H1 (cell line): ENCODE measurements around the gene KLHL17. TPM values are rescaled to one million over a fixed set of nuclear protein-coding genes. Genes with fewer than 3 reads are reported as not detected.

Source experiments
- CTCF ChIA-PET: fragments of 300-600 bp; sonication (Branson Sonifier 250); formaldehyde crosslinking; loops from one replicate; lab custom pipeline; 2021; ENCODE audit not compliant: partially characterized antibody; lab: Charles Lee
- POLR2A ChIA-PET: fragments of 300-600 bp; sonication (Branson Sonifier 250); formaldehyde crosslinking; loops from one replicate; lab custom pipeline; 2021; ENCODE audit warnings: inconsistent platforms; ENCODE audit not compliant: partially characterized antibody; lab: Charles Lee
- DNase-seq, 2 experiments: peaks; one replicate each; pipeline versions ENCODE4 v3.0.0 to v3.0.0-alpha.2; 2010 to 2022; ENCODE audit warnings: low spot score in 2 of 2, low read depth in 1 of 2, mixed read lengths in 1 of 2
- FAIRE-seq: peaks from 2 replicates; lab custom pipeline; 2011; peaks lifted over from hg19 to GRCh38; lab: Jason Lieb, UNC
- H2AFZ ChIP-seq: 2 replicates; pipeline ENCODE4 v1.8.1; 2012; ENCODE audit warnings: low read length, inconsistent platforms
- H2AK5ac ChIP-seq: 2 replicates; pipeline ENCODE4 v1.6.1; 2013; ENCODE audit warnings: low read depth, low read length
- H2BK120ac ChIP-seq: replicated peaks from 2 replicates; pipeline ENCODE3; 2013; ENCODE audit warnings: low read depth, low read length, inconsistent platforms
- H2BK12ac ChIP-seq: 2 replicates; pipeline ENCODE4 v1.6.1; 2013; ENCODE audit warnings: low read depth, low read length
- H2BK15ac ChIP-seq: 2 replicates; pipeline ENCODE4 v1.6.1; 2013; ENCODE audit warnings: low read length
- H2BK20ac ChIP-seq: 2 replicates; pipeline ENCODE4 v1.6.1; 2013; ENCODE audit warnings: low read length
- H2BK5ac ChIP-seq: 2 replicates; pipeline ENCODE4 v1.6.1; 2013; ENCODE audit warnings: low read depth, low read length
- H3K14ac ChIP-seq: 2 replicates; pipeline ENCODE4 v1.6.1; 2013; ENCODE audit warnings: inconsistent platforms; ENCODE audit not compliant: insufficient read length
- H3K18ac ChIP-seq: 2 replicates; pipeline ENCODE4 v1.6.1; 2013; ENCODE audit warnings: low read length; ENCODE audit errors: extremely low read depth
- H3K23ac ChIP-seq: 2 replicates; pipeline ENCODE4 v1.6.1; 2013; ENCODE audit warnings: inconsistent platforms; ENCODE audit not compliant: insufficient read length
- H3K23me2 ChIP-seq: 2 replicates; pipeline ENCODE4 v1.6.1; 2013; ENCODE audit warnings: low read depth, low read length
- H3K27ac ChIP-seq: 2 replicates; pipeline ENCODE4 v1.6.1; 2011; ENCODE audit warnings: low read depth, low read length, inconsistent platforms
- H3K27me3 ChIP-seq, 4 experiments: replicated peaks in 1 of 4; 1 replicate in 1 of 4; 2 replicates in 3 of 4; pipeline versions ENCODE4 v1.6.1 to v1.8.1; 2011 to 2013; ENCODE audit warnings: low read length in 3 of 4, mild to moderate bottlenecking in 3 of 4, inconsistent platforms in 2 of 4, mixed read lengths in 2 of 4, moderate library complexity in 1 of 4; ENCODE audit not compliant: control insufficient read depth in 3 of 4, insufficient read depth in 3 of 4; ENCODE audit errors: extremely low read depth in 1 of 4
- H3K36me3 ChIP-seq, 4 experiments: 2 replicates each; pipeline versions ENCODE4 v1.6.1 to v1.8.1; 2011 to 2013; ENCODE audit warnings: mild to moderate bottlenecking in 4 of 4, low read length in 3 of 4, moderate library complexity in 2 of 4, control low read depth in 1 of 4, inconsistent platforms in 1 of 4; ENCODE audit not compliant: insufficient read depth in 4 of 4, control insufficient read depth in 2 of 4
- H3K4ac ChIP-seq: replicated peaks from 2 replicates; pipeline ENCODE3; 2013; ENCODE audit warnings: low read length, low read depth, mixed read lengths, inconsistent platforms; ENCODE audit not compliant: insufficient read length
- H3K4me1 ChIP-seq, 4 experiments: replicated peaks in 1 of 4; 1 replicate in 1 of 4; 2 replicates in 3 of 4; pipeline versions ENCODE4 v1.6.1 to v1.8.1; 2011 to 2013; ENCODE audit warnings: low read length in 3 of 4, inconsistent platforms in 2 of 4, mixed read lengths in 1 of 4; ENCODE audit not compliant: insufficient read depth in 4 of 4, control insufficient read depth in 3 of 4
- H3K4me2 ChIP-seq, 2 experiments: 2 replicates each; pipeline versions ENCODE4 v1.6.1 to v1.8.1; 2011 to 2013; ENCODE audit warnings: low read depth in 2 of 2, low read length in 2 of 2, control low read depth in 1 of 2, inconsistent platforms in 1 of 2, mild to moderate bottlenecking in 1 of 2; ENCODE audit not compliant: insufficient read depth in 1 of 2
- H3K4me3 ChIP-seq, 4 experiments: fragments of 200-600, 300-600 bp in 1 of 4; sonication (generic), shearing (Covaris generic), sonication (Bioruptor Twin) in 1 of 4; 2 replicates each; pipeline versions ENCODE4 v1.5.1 to v1.8.1; 2011 to 2016; ENCODE audit warnings: low read length in 4 of 4, low read depth in 3 of 4, control low read depth in 2 of 4, inconsistent platforms in 2 of 4, mild to moderate bottlenecking in 2 of 4, mixed read lengths in 1 of 4, moderate library complexity in 1 of 4; ENCODE audit not compliant: insufficient read depth in 2 of 4; ENCODE audit errors: extremely low read depth in 1 of 4
- H3K56ac ChIP-seq: replicated peaks from 2 replicates; pipeline ENCODE3; 2013; ENCODE audit warnings: low read depth, mild to moderate bottlenecking, mixed read lengths, low read length, inconsistent platforms; ENCODE audit not compliant: insufficient read length
- H3K79me1 ChIP-seq: 2 replicates; pipeline ENCODE4 v1.6.1; 2013; ENCODE audit warnings: low read depth, low read length, control low read depth
- H3K79me2 ChIP-seq, 2 experiments: 2 replicates each; pipeline versions ENCODE4 v1.6.1 to v1.8.1; 2012 to 2013; ENCODE audit warnings: low read length in 2 of 2, mild to moderate bottlenecking in 2 of 2, inconsistent platforms in 1 of 2; ENCODE audit not compliant: insufficient read depth in 2 of 2, control insufficient read depth in 1 of 2
- H3K9ac ChIP-seq, 4 experiments: replicated peaks in 1 of 4; 1 replicate in 1 of 4; 2 replicates in 3 of 4; pipeline versions ENCODE4 v1.6.1 to v1.8.1; 2011 to 2013; ENCODE audit warnings: low read depth in 3 of 4, low read length in 3 of 4, control low read depth in 2 of 4, mild to moderate bottlenecking in 2 of 4, moderate library complexity in 2 of 4, inconsistent platforms in 1 of 4; ENCODE audit errors: extremely low read depth in 1 of 4
- H3K9me3 ChIP-seq, 2 experiments: 2 replicates each; pipeline versions ENCODE4 v1.6.1 to v1.8.1; 2012 to 2013; ENCODE audit warnings: mild to moderate bottlenecking in 2 of 2, moderate library complexity in 2 of 2, control low read depth in 1 of 2, inconsistent platforms in 1 of 2, low read depth in 1 of 2, low read length in 1 of 2, mixed read lengths in 1 of 2; ENCODE audit not compliant: insufficient read depth in 2 of 2
- H4K20me1 ChIP-seq, 2 experiments: replicated peaks in 1 of 2; 2 replicates each; pipeline versions ENCODE3 to v1.8.1; 2011 to 2013; ENCODE audit warnings: inconsistent platforms in 2 of 2, low read length in 2 of 2, mild to moderate bottlenecking in 1 of 2; ENCODE audit not compliant: insufficient read depth in 2 of 2, control insufficient read depth in 1 of 2
- H4K5ac ChIP-seq: 2 replicates; pipeline ENCODE4 v1.6.1; 2013; ENCODE audit warnings: low read length, low read depth, mixed read lengths, inconsistent platforms; ENCODE audit not compliant: insufficient read length
- H4K8ac ChIP-seq: 2 replicates; pipeline ENCODE4 v1.8.0; 2013; ENCODE audit warnings: mild to moderate bottlenecking, moderate library complexity, low read length, inconsistent platforms; ENCODE audit not compliant: insufficient read depth; ENCODE audit errors: extremely low read depth
- H4K91ac ChIP-seq: replicated peaks from 2 replicates; pipeline ENCODE3; 2013; ENCODE audit warnings: low read length, mixed read lengths, inconsistent platforms; ENCODE audit not compliant: insufficient read length
- CHD1 ChIP-seq: IDR thresholded peaks from 2 replicates; pipeline ENCODE4 v1.6.1; 2012; ENCODE audit warnings: low read depth, low read length, improper control_type of control experiment
- FOSL1 ChIP-seq: IDR thresholded peaks from 2 replicates; pipeline ENCODE4 v1.6.1; 2011; ENCODE audit warnings: mild to moderate bottlenecking, low read depth, low read length, moderate library complexity; ENCODE audit not compliant: insufficient read depth
- WGBS, 2 experiments: shearing (Covaris generic) in 1 of 2; methylation state at CpG; one replicate each; pipeline versions ENCODE4 v1.1.6 to v1.1.7; 2013 to 2015; ENCODE audit warnings: low lambda C conversion rate in 2 of 2, mixed read lengths in 2 of 2, inconsistent platforms in 1 of 2, low coverage in 1 of 2, missing lambda C conversion rate in 1 of 2; ENCODE audit not compliant: insufficient replicate concordance in 2 of 2, insufficient coverage in 1 of 2, insufficient read length in 1 of 2; ENCODE audit errors: extremely low coverage in 1 of 2, missing lambda C conversion rate in 1 of 2; 5-methylcytosine and 5-hydroxymethylcytosine counted together
- polyA plus RNA-seq, 7 experiments: library from polyadenylated mRNA; depleted of rRNA in 3 of 7; stranded (reverse) in 5 of 7; unstranded in 2 of 7; fragments of >200 nt in 5 of 7; fragments of 200-250 nt in 2 of 7; gene quantifications; 1 replicate in 5 of 7; 2 replicates in 1 of 7; 4 replicates in 1 of 7; pipeline versions ENCODE4 v1.2.1 to v1.2.3, GENCODE V29; 2011 to 2013; ENCODE audit warnings: missing spikeins in 2 of 7, mixed read lengths in 2 of 7
- total RNA-seq: library from RNA; stranded (reverse); fragmentation: NEBNext Ultra II Directional; extraction: Animal tissue kit (Norgen Biotek cat#: 25700); gene quantifications from 2 replicates; pipeline ENCODE4 v1.2.1, GENCODE V29; 2021

KLHL17 gene
- total and polyA plus RNA-seq, 2 of the 8 experiments (the other 6 are each of a cell fraction or from before 2014, with no cell fraction given) = 32.6 to 36.1 TPM

DNA sequence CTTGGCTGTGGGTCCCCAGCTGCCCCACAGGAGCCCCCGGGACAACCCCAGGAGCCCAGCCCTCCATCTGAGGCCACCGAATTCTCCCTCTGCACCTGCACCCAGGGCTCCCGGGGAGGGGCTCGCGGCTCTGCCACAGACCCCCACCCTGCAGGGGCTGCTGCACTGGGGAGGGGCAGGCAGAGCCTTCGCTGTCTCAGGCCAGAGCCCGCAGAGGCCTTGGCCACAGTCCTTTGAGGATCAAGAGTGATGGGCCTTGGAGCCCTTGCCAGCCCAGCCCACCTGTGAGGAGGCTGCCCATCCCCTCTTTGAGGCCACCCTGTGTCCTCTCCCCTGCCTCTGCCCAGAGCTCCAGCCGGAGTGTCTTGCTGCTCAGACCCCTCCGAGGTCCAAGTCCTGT, 15.0 kb downstream of the KLHL17 start:
- H3K4me2 ChIP-seq = peak overlapping the region; percentile 11 to 84; a peak in 2 of 4 replicates
- no peaks in the 10 kb centered on the region for H3K79me2 ChIP-seq
- H2BK5ac ChIP-seq = no peak overlapping the region
- H3K36me3 ChIP-seq = no peaks in the 10 kb centered on the region
- H3K23ac ChIP-seq = no peak overlapping the region
- peaks cover 5% of the 10 kb centered on the region; the same call in 1 of the 2 replicates for H3K23me2 ChIP-seq
- H3K14ac ChIP-seq = no peak overlapping the region
- H3K4me1 ChIP-seq = peaks cover 0 to 14% (median 4%) of the 10 kb centered on the region in 4 experiments; a peak in 4 of 7 replicates
- H4K5ac ChIP-seq = no peak overlapping the region
- H2AK5ac ChIP-seq = no peak overlapping the region
- no peak for FAIRE-seq
- H2BK20ac ChIP-seq = no peak overlapping the region
- H4K8ac ChIP-seq = no peak overlapping the region
- H3K4me3 ChIP-seq = no peak overlapping the region
- no peak overlapping the region for H4K91ac ChIP-seq
- H2BK120ac ChIP-seq = no peak overlapping the region
- H3K4ac ChIP-seq = no peak overlapping the region
- H3K9me3 ChIP-seq = no peaks in the 10 kb centered on the region
- H3K9ac ChIP-seq = no peak overlapping the region
- DNase-seq = no peak
- H2BK15ac ChIP-seq = no peak overlapping the region
- TF ChIP-seq CHD1 (no peak), FOSL1 (no peak)
- CTCF ChIA-PET = interaction anchor here (0.6 to 7.0 kb wide), 14 partner anchors 8 to 320 kb away, joined by 3 to 53 read pairs (median 4); partner anchors contain the start of genes NOC2L and PERM1
- POLR2A ChIA-PET = interaction anchor here (0.7 to 1.4 kb wide), 4 partner anchors 9 to 257 kb away, joined by 3 read pairs; partner anchors contain the start of genes B3GALT6, PLEKHN1 and SDF4
- H3K27ac ChIP-seq = no peak overlapping the region
- H3K56ac ChIP-seq = no peak overlapping the region
- no peak overlapping the region for H2BK12ac ChIP-seq
- no peaks in the 10 kb centered on the region for H3K79me1 ChIP-seq
- no peak overlapping the region for H2AFZ ChIP-seq
- WGBS, 2 experiments = 83% methylated on average over 5 of the region's 9 CpGs; no CpG with 5 or more reads in 1 of the 2 experiments
- H3K27me3 ChIP-seq = peaks cover 0 to 21% (median 8%) of the 10 kb centered on the region in 4 experiments; a peak in 4 of 7 replicates
- H3K18ac ChIP-seq = no peak overlapping the region
- H4K20me1 ChIP-seq = peaks cover 0 to 9% of the 10 kb centered on the region in 2 experiments
